HK-2 (cell line): ENCODE results near the gene ATP6V1F.

Experiments used
- DNase-seq: peaks from one replicate; pipeline ENCODE4 v3.0.0-alpha.2; 2018; ENCODE audit not compliant: unreplicated experiment

The ATP6V1F gene

DNA sequence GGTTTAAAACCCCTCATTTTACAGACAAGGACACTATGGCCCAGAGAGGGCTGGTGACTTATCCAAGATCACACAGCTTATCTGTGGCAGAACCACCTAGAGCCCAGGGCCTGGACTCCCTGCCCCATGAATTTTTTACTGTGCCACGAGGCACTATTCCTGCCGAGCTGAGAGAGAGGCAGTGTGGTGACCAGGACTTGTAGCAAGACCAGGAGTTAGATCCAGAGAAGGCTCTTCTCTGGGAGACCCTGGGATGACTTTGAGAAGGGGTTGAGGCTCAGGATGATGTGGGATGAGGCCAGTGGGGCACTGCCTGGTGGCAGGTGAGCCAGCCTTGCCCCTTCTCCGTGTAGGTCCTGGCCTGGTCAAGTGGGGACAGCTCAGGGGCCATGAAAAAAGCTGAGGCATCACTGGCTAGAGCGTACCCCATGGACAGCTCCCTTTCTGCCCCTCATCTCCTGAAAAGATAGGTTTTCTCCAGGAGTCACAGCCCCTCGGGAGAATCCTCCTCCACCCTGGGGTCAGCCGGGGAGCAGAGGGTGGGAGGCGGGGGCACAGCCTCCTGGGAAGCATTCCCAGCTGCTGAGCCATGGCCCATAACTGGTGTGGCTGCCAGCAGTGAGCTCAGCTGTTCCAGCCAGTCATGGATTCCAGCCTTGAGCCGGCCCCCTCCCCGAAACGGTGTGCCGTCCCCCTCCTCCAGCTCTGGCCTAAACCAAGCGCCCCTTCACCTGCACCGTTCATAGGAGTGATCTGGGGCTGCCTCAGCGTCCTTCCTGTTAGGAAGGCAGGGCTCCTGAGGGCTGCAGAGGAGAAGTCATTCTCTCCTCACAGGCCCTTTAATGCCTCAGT, 26.6 kb upstream of the ATP6V1F start:
- no peak for DNase-seq

DNA sequence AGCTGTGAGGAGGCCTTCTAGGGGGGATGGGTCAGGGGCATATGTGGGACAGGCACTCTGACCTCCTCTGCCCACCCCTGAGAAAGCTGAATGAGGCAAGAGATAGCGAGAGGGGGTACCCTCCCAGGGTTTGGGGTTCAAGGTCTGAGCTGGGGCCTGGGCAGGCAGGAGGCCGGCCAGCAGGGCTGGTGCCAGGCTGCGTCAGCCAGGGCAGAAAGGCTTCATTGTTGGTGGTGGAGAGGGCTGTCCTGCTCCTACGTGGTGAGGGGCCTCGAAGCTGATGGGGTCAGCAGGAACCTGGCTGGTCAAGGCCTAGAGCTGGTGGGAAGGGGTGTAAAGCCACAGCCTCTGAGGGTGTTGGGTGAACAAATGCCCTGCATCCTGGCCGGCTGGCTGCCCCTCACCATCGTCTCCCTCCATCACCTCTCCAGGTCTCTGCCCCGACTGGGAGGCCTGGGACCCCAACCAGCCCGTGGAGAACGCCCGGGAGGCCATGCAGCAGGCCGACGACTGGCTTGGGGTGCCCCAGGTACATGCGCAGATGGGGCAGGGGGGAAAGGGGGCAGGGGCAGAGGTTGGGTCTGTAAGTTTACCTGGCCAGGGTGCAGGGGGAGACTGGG, 25.8 kb upstream of the ATP6V1F start:
- DNase-seq, result no peak

DNA sequence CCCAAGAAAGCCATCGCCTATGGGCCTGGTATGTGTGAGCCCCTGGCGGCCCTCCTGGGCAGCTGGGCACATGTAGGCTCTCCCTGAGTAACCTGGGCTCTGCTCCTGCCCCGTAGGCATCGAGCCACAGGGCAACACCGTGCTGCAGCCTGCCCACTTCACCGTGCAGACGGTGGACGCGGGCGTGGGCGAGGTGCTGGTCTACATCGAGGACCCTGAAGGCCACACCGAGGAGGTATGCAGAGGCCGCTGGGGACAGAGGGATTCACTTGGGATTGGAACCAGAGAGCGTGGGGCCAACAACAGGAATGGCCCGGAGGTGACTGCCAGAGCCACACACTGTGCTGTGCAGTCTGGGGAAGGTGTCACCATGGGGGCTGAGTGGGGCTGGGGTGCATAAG, 25.1 kb upstream of the ATP6V1F start:
- DNase-seq, result no peak

DNA sequence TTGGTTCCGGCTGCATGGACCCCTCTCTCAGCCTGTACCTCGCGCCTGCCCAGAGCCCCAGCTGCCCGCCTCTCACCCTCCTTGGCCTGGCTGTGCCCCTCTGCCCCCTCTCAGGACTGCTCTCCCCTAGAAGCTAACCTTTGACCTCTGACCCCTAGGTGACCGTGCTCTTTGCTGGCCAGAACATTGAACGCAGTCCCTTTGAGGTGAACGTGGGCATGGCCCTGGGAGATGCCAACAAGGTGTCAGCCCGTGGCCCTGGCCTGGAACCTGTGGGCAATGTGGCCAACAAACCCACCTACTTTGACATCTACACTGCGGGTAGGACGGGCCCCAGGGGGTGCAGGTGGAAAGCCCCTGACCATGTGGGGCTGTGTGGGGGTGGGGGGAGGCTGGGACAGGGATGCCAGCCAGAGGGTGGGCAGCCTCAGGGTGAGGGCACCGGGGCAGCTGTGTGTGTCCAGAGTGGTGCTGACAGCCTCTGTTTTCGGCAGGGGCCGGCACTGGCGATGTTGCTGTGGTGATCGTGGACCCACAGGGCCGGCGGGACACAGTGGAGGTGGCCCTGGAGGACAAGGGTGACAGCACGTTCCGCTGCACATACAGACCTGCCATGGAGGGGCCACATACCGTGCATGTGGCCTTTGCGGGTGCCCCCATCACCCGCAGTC, 24.4 kb upstream of the ATP6V1F start:
- no peak for DNase-seq

DNA sequence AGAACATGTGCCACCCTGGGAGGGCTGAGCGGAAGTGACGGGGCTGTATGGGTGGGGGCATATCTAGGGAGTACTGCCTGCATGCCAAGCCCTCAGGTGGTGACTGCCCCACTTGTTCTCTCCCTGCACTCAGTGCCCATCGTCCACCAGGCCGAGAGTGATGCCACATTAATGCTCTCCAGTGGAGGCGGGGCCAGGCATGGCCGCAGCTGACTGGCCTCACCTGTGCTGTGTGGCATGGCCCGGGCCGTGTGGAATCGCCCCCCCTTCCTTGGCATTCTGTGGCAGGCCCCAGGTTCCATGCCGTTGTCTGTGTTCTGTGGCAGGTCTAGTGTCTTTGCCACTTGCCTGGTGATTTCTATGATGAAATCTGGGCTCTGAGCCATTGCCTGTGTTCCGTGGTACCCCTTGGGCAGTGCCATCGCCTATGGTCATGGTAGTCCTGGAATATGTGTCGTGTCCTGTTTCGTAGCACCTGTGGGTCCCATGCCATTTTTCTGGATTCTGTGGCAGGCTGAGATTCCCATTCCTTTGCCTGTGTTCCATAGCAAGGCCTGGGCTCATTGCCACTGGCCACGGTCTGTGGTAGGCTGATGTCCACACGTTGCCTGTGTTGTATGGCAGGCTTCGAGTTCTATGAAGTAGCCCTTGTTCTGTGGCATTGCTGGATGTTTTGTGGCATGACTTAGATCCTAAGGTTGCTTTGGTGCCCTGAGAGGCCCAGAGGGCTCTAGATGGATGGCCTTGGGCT, 23.5 kb upstream of the ATP6V1F start:
- no peak for DNase-seq

DNA sequence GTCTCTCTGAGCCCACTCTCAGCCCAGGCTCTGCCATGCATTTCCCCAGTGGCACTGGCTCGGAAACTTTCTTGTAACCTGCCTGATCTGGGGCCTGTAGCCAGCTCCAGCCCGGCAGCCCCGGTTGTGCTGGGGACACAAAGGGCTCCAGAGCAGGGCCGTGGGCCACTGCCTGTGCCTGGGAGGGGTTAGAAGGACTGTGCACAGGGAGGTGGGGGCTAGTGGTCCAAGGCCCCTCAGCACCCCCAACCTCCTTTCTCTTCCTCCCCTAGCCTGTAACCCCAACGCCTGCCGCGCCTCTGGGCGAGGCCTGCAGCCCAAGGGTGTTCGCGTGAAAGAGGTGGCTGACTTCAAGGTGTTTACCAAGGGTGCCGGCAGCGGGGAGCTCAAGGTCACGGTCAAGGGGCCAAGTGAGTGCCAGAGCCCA, 22.9 kb upstream of the ATP6V1F start:
- DNase-seq, result no peak

DNA sequence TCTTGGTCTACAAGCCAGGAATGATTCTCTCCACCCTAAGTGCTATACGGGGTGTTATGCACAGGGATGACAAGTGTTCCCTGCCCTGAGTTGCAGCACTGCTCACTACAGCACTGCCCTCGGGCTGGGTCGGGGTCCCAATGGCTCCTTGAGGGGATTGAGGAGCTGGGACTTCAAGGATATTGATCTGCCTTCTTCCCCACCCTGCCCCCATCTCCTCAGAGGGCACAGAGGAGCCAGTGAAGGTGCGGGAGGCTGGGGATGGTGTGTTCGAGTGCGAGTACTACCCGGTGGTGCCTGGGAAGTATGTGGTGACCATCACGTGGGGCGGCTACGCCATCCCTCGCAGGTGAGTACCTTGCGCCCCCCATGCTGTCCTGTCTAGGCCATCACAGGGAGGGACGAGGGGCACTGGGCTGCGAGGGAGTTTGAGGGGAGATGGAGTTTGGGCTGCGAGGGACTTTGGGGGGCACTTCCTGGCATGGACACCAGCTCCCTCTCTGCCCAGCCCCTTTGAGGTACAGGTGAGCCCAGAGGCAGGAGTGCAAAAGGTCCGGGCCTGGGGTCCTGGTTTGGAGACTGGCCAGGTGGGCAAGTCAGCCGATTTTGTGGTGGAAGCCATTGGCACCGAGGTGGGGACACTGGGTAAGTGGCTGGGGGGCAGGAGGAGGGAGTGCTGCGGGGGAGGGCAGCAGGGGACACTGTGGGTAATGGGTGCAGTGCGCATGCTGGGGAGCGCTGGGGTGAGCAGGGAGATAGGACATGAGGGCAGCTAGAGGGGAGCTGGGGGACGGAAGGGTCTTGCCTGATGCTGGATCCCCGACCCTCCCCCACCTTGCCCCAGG, 22.1 kb upstream of the ATP6V1F start:
- DNase-seq, result no peak

DNA sequence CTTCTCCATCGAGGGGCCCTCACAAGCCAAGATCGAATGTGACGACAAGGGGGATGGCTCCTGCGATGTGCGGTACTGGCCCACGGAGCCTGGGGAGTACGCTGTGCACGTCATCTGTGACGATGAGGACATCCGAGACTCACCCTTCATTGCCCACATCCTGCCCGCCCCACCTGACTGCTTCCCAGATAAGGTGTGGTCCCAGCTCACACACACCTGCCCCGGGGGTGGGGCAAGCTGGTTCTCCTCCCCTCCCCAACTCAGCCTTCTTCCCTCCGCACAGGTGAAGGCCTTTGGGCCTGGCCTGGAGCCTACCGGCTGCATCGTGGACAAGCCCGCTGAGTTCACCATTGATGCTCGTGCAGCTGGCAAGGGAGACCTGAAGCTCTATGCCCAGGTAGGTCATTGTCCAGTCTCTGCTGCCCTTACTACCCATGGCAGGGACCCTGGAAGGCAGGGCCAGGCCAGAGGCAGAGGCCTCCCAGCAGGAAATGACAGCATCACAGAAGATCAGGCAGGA, 21.4 kb upstream of the ATP6V1F start:
- no peak for DNase-seq

DNA sequence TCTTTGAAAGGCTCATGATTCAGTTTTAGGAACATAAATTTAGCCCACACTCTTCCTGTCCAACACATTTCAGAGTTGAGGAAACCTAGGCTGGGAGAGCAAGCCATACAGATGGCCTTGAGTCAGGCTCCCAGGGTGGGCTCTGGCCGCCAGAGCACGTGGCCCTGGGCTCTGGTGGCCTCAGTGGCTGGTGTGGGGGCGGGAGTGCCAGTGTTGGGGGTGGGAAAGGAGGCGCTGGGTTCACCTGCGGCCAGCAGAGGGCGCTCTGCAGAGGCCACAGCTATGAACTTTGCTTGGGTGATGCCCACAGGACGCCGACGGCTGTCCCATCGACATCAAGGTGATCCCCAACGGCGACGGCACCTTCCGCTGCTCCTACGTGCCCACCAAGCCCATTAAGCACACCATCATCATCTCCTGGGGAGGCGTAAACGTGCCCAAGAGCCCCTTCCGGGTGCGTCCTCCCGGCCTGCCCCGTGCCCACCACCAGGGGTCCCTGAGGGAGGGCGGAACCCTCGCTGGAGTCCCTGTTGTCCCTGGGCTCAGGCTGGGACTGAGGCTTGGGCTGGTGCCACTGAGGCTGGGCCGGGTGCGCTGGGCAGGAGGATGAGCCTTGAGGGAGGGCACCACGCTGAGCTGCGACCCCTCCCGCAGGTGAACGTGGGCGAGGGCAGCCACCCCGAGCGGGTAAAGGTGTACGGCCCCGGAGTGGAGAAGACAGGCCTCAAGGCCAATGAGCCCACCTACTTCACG, 20.6 kb upstream of the ATP6V1F start:
- DNase-seq, result peak; percentile 39

DNA sequence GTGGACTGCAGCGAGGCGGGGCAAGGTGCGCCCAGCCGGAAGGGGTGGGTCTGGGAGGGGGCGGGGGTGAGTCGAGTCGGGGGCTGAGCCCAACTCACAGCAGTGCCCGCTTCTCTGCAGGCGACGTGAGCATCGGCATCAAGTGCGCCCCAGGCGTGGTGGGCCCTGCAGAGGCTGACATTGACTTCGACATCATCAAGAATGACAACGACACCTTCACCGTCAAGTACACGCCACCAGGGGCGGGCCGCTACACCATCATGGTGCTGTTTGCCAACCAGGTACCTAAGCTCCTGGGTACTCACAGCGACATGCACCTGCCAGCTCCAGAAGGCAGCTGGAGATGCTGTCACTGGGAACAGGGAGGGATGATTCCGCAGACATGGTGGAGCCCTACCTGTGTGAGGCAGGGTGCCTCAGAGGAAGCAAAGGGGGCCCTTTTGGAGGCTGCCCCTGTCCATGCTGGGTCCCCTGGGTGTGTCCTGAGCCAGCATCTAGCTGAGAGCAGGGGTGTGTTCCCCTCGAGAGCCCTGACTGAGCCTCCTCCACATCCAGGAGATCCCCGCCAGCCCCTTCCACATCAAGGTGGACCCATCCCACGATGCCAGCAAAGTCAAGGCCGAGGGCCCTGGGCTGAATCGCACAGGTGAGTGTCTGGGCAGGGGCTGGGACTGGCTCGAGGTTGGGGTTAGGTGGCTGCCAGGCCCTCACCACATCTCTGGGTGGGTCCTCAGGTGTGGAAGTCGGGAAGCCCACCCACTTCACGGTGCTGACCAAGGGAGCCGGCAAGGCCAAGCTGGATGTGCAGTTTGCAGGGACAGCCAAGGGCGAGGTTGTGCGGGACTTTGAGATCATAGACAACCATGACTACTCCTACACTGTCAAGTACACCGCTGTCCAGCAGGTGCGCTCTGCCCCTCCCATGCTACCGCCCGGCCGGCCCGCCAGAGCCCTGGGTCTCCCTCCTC, 19.7 kb upstream of the ATP6V1F start:
- no peak for DNase-seq

DNA sequence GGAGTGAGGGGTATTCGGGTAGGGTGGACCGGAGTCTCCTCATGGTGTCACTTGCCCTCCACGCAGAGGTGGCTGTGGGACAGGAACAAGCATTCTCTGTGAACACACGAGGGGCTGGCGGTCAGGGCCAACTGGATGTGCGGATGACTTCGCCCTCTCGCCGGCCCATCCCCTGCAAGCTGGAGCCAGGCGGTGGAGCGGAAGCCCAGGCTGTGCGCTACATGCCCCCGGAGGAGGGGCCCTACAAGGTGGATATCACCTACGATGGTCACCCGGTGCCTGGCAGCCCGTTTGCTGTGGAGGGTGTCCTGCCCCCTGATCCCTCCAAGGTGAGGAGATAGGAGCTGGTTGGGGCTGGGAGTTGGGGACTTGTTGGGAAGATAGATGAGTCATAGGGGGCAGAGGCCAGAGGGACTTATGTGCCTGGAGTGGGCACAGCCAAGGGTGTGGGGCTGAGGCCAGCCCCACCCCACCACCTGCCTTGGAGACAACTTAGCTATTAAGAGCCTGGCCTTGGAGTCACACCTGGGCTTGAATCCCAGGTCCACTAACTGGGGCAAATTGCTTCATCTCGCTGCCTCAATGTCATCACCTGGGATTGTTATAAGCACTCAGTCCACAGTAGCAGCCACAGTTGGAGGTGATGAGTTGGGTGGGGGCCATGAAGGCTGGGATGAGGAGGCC, 18.6 kb upstream of the ATP6V1F start:
- DNase-seq, result no peak

DNA sequence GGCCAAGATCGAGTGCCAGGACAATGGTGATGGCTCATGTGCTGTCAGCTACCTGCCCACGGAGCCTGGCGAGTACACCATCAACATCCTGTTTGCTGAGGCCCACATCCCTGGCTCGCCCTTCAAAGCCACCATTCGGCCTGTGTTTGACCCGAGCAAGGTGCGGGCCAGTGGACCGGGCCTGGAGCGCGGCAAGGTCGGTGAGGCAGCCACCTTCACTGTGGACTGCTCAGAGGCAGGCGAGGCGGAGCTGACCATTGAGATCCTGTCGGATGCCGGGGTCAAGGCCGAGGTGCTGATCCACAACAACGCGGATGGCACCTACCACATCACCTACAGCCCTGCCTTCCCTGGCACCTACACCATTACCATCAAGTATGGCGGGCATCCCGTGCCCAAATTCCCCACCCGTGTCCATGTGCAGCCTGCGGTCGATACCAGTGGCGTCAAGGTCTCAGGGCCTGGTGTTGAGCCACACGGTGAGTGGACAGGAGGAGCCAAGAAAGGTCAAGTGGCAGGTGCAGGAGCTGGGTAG, 17.8 kb upstream of the ATP6V1F start:
- no peak for DNase-seq

DNA sequence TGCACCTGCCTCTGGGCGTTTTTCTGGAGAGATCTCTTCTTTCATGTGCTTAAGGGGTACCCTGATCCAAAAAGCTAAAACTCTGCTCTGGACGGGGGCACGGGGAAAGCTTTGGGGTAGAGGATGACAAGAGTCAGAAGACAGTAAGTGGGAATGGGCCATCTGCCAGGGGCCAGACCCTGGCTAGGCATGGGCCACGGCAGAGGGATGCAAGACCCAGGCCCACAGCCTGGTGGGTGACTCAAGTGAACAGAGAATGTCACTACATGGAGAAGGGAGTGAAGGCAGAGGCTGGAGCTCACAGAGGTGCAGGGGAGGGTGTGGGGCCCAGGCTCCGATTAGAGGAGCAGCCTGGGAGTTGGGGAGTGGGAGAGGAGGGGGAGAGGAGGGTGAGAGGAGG, 17.2 kb upstream of the ATP6V1F start:
- no peak for DNase-seq

DNA sequence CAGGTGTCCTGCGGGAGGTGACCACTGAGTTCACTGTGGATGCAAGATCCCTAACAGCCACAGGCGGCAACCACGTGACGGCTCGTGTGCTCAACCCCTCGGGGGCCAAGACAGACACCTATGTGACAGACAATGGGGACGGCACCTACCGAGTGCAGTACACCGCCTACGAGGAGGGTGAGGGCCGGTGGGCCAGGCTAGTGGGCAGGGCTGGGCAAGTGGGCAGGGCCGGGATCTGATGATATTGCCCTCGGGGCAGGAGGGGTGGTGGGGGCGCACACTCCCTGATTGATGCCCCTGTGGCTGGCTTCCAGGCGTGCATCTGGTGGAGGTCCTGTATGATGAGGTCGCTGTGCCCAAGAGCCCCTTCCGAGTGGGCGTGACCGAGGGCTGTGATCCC, 16.7 kb upstream of the ATP6V1F start:
- DNase-seq, result no peak

DNA sequence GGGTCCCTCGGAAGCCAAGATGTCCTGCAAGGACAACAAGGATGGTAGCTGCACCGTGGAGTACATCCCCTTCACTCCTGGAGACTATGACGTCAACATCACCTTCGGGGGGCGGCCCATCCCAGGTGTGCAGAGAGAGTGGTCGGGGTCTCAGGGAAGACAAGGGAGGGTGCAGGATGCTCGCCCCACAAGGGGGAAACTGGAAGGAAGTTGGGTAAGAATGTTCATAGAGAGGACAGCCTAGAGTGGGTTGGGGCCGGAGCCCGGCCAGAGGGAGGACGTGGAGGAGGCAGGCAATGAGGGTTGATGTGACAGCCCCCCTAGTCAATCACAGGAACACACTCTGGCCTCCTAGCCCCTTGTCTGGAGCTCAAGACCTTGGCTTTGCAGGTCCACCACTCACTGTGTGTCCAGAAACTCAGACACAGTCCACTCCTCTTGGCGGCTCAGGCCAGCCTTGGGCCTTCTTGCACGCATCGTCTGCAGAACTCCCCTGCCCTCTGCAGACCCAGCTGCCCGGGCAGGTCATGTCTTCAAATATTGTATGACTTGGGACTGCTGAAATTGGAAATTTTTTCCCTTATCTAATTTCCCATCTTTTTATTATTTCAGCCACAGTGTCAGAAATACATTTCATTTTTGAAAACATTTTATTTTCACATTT, 15.7 kb upstream of the ATP6V1F start:
- DNase-seq, result no peak

DNA sequence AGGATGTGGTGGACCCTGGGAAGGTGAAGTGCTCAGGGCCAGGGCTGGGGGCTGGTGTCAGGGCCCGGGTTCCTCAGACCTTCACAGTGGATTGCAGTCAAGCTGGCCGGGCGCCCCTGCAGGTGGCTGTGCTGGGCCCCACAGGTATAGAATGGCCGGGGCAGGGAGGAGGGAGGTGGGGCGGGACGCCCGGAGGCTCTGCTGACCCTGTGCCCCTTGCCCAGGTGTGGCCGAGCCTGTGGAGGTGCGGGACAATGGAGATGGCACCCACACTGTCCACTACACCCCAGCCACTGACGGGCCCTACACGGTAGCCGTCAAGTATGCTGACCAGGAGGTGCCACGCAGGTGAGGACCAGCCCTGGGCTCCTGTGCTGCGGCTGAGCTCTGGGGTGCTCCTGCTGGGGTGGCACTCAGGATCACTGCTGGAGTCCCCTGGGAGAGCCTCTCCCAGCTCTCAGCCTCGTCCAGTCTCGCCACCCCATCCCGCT, 14.9 kb upstream of the ATP6V1F start:
- DNase-seq, result no peak
